K562 (cell line): ENCODE data around the gene HHEX. TPM values are rescaled to one million over a fixed set of nuclear protein-coding genes. Genes with fewer than 3 reads are reported as not detected.

Experiments
- polyA plus RNA-seq, 8 experiments: library from polyadenylated mRNA; depleted of rRNA in 4 of 8; stranded (reverse) in 5 of 8; unstranded in 3 of 8; fragments of >200 nt; fragmentation: Nextera tagmentation in 2 of 8; fragmentation: Illumina TruSeq in 1 of 8; extraction: Ambion mirVana in 2 of 8; extraction: Trizol in 1 of 8; gene quantifications; 2 replicates each; pipeline versions ENCODE4 v1.2.1 to v1.2.3, GENCODE V29; 2011 to 2014; ENCODE audit warnings: inconsistent platforms in 1 of 8, missing spikeins in 1 of 8
- small RNA-seq: library from RNA; depleted of rRNA; stranded (forward); fragments of <200 nt; gene quantifications from one replicate; pipeline ENCODE3, GENCODE V24; 2014
- total RNA-seq, 7 experiments: library from RNA; depleted of rRNA in 6 of 7; stranded (reverse); fragments of >200 nt in 6 of 7; fragmentation: Illumina TruSeq in 2 of 7; extraction: Trizol in 2 of 7; gene quantifications; 2 replicates each; pipeline versions ENCODE4 v1.2.1 to v1.2.3, GENCODE V29; 2011 to 2021; ENCODE audit warnings: low replicate concordance in 1 of 7

Gene HHEX
- total and polyA plus RNA-seq, 9 of the 15 experiments (the other 6 are each of a cell fraction or from before 2014, with no cell fraction given) = 37.2 to 133 (median 80.2) TPM

Small RNA genes within 50 kb of the gene (small RNA-seq; reads per million reads assigned to genes)
- gene RF00019 (not detected), gene RN7SL644P (not detected)

Other genes with a start within 250 kb of the HHEX start
- 20.1 and 20.4 TPM in 2 replicates for gene IDE, start 115.9 kb upstream of the HHEX start, total RNA-seq (2014; rRNA removed)
- 43.2 and 54.5 TPM in 2 replicates for gene IDE, start 115.9 kb upstream of the HHEX start, total RNA-seq (2014; rRNA removed; fragmentation: Illumina TruSeq; extraction: Trizol)
- 41.0 and 41.3 TPM in 2 replicates for gene IDE, start 115.9 kb upstream of the HHEX start, total RNA-seq (2015; rRNA removed; fragmentation: Illumina TruSeq; extraction: Trizol)
- 50.6 and 51.3 TPM in 2 replicates for gene IDE, start 115.9 kb upstream of the HHEX start, total RNA-seq (2021)
- gene IDE, start 115.9 kb upstream of the HHEX start, polyA plus RNA-seq (2011; rRNA removed) = 35.9 and 41.0 TPM in 2 replicates
- gene IDE, start 115.9 kb upstream of the HHEX start, polyA plus RNA-seq (2014; fragmentation: Illumina TruSeq; extraction: Trizol) = 26.7 and 33.2 TPM in 2 replicates
- gene IDE, start 115.9 kb upstream of the HHEX start, polyA plus RNA-seq (2014; fragmentation: Nextera tagmentation; extraction: Ambion mirVana) = 10 to 100 TPM; 10.2 to 19.5 TPM
- gene IDE, start 115.9 kb upstream of the HHEX start, polyA plus RNA-seq (2014; rRNA removed) = 17.3 and 17.5 TPM in 2 replicates
- gene KIF11, start 96.8 kb upstream of the HHEX start, total RNA-seq (2014; rRNA removed) = 23.3 and 23.9 TPM in 2 replicates
- gene KIF11, start 96.8 kb upstream of the HHEX start, total RNA-seq (2014; rRNA removed; fragmentation: Illumina TruSeq; extraction: Trizol) = 53.5 and 60.1 TPM in 2 replicates
- gene KIF11, start 96.8 kb upstream of the HHEX start, total RNA-seq (2015; rRNA removed; fragmentation: Illumina TruSeq; extraction: Trizol) = 49.6 and 54.4 TPM in 2 replicates
- gene KIF11, start 96.8 kb upstream of the HHEX start, total RNA-seq (2021) = 30.1 and 33.0 TPM in 2 replicates
- gene KIF11, start 96.8 kb upstream of the HHEX start, polyA plus RNA-seq (2011; rRNA removed) = 16.2 and 29.2 TPM in 2 replicates
- 34.1 and 38.9 TPM in 2 replicates for gene KIF11, start 96.8 kb upstream of the HHEX start, polyA plus RNA-seq (2014; fragmentation: Illumina TruSeq; extraction: Trizol)
- 10 to 100 TPM; 11.3 to 12.3 TPM for gene KIF11, start 96.8 kb upstream of the HHEX start, polyA plus RNA-seq (2014; fragmentation: Nextera tagmentation; extraction: Ambion mirVana)
- gene KIF11, start 96.8 kb upstream of the HHEX start, polyA plus RNA-seq (2014; rRNA removed) = 20.7 and 21.6 TPM in 2 replicates
- 21.3 and 45.1 TPM in 2 replicates for gene EXOC6, start 158.6 kb downstream of the HHEX start, total RNA-seq (2014; rRNA removed)
- gene EXOC6, start 158.6 kb downstream of the HHEX start, total RNA-seq (2014; rRNA removed; fragmentation: Illumina TruSeq; extraction: Trizol) = 34.7 and 41.8 TPM in 2 replicates
- gene EXOC6, start 158.6 kb downstream of the HHEX start, total RNA-seq (2015; rRNA removed; fragmentation: Illumina TruSeq; extraction: Trizol) = 30.1 and 34.7 TPM in 2 replicates
- 24.7 and 25.0 TPM in 2 replicates for gene EXOC6, start 158.6 kb downstream of the HHEX start, total RNA-seq (2021)
- gene EXOC6, start 158.6 kb downstream of the HHEX start, polyA plus RNA-seq (2011; rRNA removed) = 24.9 and 42.5 TPM in 2 replicates
- gene EXOC6, start 158.6 kb downstream of the HHEX start, polyA plus RNA-seq (2014; fragmentation: Illumina TruSeq; extraction: Trizol) = 40.4 and 42.8 TPM in 2 replicates
- 10 to 100 TPM; 13.9 to 17.0 TPM for gene EXOC6, start 158.6 kb downstream of the HHEX start, polyA plus RNA-seq (2014; fragmentation: Nextera tagmentation; extraction: Ambion mirVana)
- 14.2 and 17.3 TPM in 2 replicates for gene EXOC6, start 158.6 kb downstream of the HHEX start, polyA plus RNA-seq (2014; rRNA removed)